Mesothelial cell of epicardium (in vitro differentiated cells): ENCODE data around the gene TAPBP. TPM values are rescaled to one million over a fixed set of nuclear protein-coding genes. Genes with fewer than 3 reads are reported as not detected.
"Not testable (repeated sequence)": the region's sequence is repeated elsewhere in the genome, so short reads cannot be mapped to it uniquely, and the experiment has no call there.

Experiments
- DNase-seq, 2 experiments: peaks; one replicate each; pipeline ENCODE4 v3.0.0; 2021; ENCODE audit warnings: low spot score in 2 of 2; ENCODE audit not compliant: unreplicated experiment in 2 of 2
- H3K27ac Mint-ChIP-seq: 2 replicates; pipeline ENCODE4 v1.8.0; 2021; ENCODE audit warnings: mixed read lengths
- H3K27me3 Mint-ChIP-seq: 2 replicates; pipeline ENCODE4 v1.8.0; 2021; ENCODE audit warnings: low read depth, mixed read lengths
- H3K36me3 Mint-ChIP-seq: 2 replicates; pipeline ENCODE4 v1.8.0; 2021; ENCODE audit warnings: mixed read lengths
- H3K4me1 Mint-ChIP-seq: 2 replicates; pipeline ENCODE4 v1.8.0; 2021; ENCODE audit warnings: mixed read lengths
- H3K4me3 Mint-ChIP-seq: 2 replicates; pipeline ENCODE4 v1.8.0; 2021; ENCODE audit warnings: mild to moderate bottlenecking, moderate library complexity, mixed read lengths
- H3K9me3 Mint-ChIP-seq: 2 replicates; pipeline ENCODE4 v1.8.0; 2021; ENCODE audit warnings: mixed read lengths
- CTCF ChIP-seq: fragments of 200-600 bp; sonication (generic); IDR thresholded peaks from one replicate; pipeline ENCODE4 v1.5.0; 2021; ENCODE audit warnings: antibody characterized with exemption; ENCODE audit not compliant: unreplicated experiment
- total RNA-seq: library from RNA; stranded (reverse); gene quantifications from 3 replicates; pipeline ENCODE4 v1.2.1, GENCODE V29; 2021

Gene TAPBP
- total RNA-seq, result 62.8 to 68.3 TPM (median 64.4 TPM) in 3 replicates

- peak within 1 kb of the TSS; percentile 94 for H3K4me3 Mint-ChIP-seq
- H3K4me1 Mint-ChIP-seq, result peaks cover 51% of the 10 kb centered on the region
- H3K36me3 Mint-ChIP-seq, result peaks cover 6% of the 10 kb centered on the region
- peak in 1 of 2 experiments; percentile 73 for DNase-seq
- H3K9me3 Mint-ChIP-seq, result no peaks in the 10 kb centered on the region
- no peaks in the 10 kb centered on the region for H3K27me3 Mint-ChIP-seq
- TF ChIP-seq CTCF, result no peak
- peak within 1 kb of the TSS; percentile 98 for H3K27ac Mint-ChIP-seq
Observed at GRCh38 chr6:33313709-33314514, at the start of gene TAPBP. TAPBP (minus strand) TSS chr6:33314078; CDS start chr6:33314041, 37 bp downstream.

GRCh38 chr6:33363486-33363885 is 49.6 kb upstream of the TAPBP start:
- Mint-ChIP-seq H3K4me1 (peaks cover 17% of the 10 kb centered on the region), H3K27ac (peak overlapping the region; percentile 5)
- not testable (repeated sequence) for DNase-seq, H3K4me3 Mint-ChIP-seq, H3K9me3 Mint-ChIP-seq, H3K27me3 Mint-ChIP-seq, H3K36me3 Mint-ChIP-seq

- DNase-seq, result no peak
- Mint-ChIP-seq H3K27ac (no peak overlapping the region), H3K4me1 (peaks cover 17% of the 10 kb centered on the region), H3K27me3 (peaks cover 5% of the 10 kb centered on the region), H3K4me3 (no peak overlapping the region), H3K9me3 (no peaks in the 10 kb centered on the region), H3K36me3 (no peaks in the 10 kb centered on the region)
- no peak for TF ChIP-seq CTCF
Observed at GRCh38 chr6:33359331-33359730, 45.5 kb upstream of the TAPBP start.

GRCh38 chr6:33357160-33357871 is 43.4 kb upstream of the TAPBP start:
- DNase-seq, H3K36me3 Mint-ChIP-seq, H3K27me3 Mint-ChIP-seq, H3K9me3 Mint-ChIP-seq, H3K4me3 Mint-ChIP-seq, H3K27ac Mint-ChIP-seq, H3K4me1 Mint-ChIP-seq: not testable (repeated sequence)

- no peak for TF ChIP-seq CTCF
- Mint-ChIP-seq H3K27ac (no peak overlapping the region), H3K4me3 (no peak overlapping the region), H3K36me3 (no peaks in the 10 kb centered on the region), H3K27me3 (peaks cover 5% of the 10 kb centered on the region), H3K4me1 (peaks cover 8% of the 10 kb centered on the region), H3K9me3 (no peaks in the 10 kb centered on the region)
- no peak for DNase-seq
Observed at GRCh38 chr6:33356295-33356694, 42.4 kb upstream of the TAPBP start.

- H3K36me3 Mint-ChIP-seq, H3K4me1 Mint-ChIP-seq, H3K27me3 Mint-ChIP-seq, H3K27ac Mint-ChIP-seq, H3K9me3 Mint-ChIP-seq, DNase-seq, H3K4me3 Mint-ChIP-seq: not testable (repeated sequence)
Observed at GRCh38 chr6:33355860-33356259, 42.0 kb upstream of the TAPBP start.

GRCh38 chr6:33347816-33348215 is 33.9 kb upstream of the TAPBP start:
- no peak for DNase-seq
- H3K4me1 Mint-ChIP-seq, result peaks cover 38% of the 10 kb centered on the region
- H3K4me3 Mint-ChIP-seq, result no peak overlapping the region
- peaks cover 2% of the 10 kb centered on the region for H3K27me3 Mint-ChIP-seq
- peak overlapping the region; percentile 55 for H3K27ac Mint-ChIP-seq
- no peak for TF ChIP-seq CTCF
- H3K9me3 Mint-ChIP-seq, result no peaks in the 10 kb centered on the region
- H3K36me3 Mint-ChIP-seq, result no peaks in the 10 kb centered on the region

- not testable (repeated sequence) for H3K36me3 Mint-ChIP-seq, H3K9me3 Mint-ChIP-seq, DNase-seq, H3K27me3 Mint-ChIP-seq, H3K4me3 Mint-ChIP-seq, H3K27ac Mint-ChIP-seq
- peaks cover 38% of the 10 kb centered on the region for H3K4me1 Mint-ChIP-seq
Observed at GRCh38 chr6:33346972-33347371, 33.1 kb upstream of the TAPBP start.
